GM19468 (cell line): ENCODE data around the gene NCF2.

Experiments used
- ATAC-seq: cut with Tn5 transposase; IDR thresholded peaks from one replicate; pipeline ENCODE4 v1.9.1; 2021; ENCODE audit warnings: mild to moderate bottlenecking, moderate library complexity, moderate number of reproducible peaks; ENCODE audit not compliant: unreplicated experiment; ENCODE audit errors: extremely low read depth

The NCF2 gene

GRCh38 chr1:183586926-183587325 lies 3.3 kb downstream of the NCF2 start:
- no peak for ATAC-seq

GRCh38 chr1:183586455-183586854 lies 3.8 kb downstream of the NCF2 start:
- no peak for ATAC-seq

GRCh38 chr1:183585038-183585437 lies 5.2 kb downstream of the NCF2 start:
- ATAC-seq, result no peak

GRCh38 chr1:183584147-183584546 lies 6.1 kb downstream of the NCF2 start:
- no peak for ATAC-seq

- ATAC-seq, result no peak
These were observed 6.8 kb downstream of the NCF2 start for GRCh38 chr1:183583466-183583865.

- ATAC-seq, result no peak
These were observed 8.1 kb downstream of the NCF2 start for GRCh38 chr1:183582021-183582713.

- no peak for ATAC-seq
These were observed 10.0 kb downstream of the NCF2 start for GRCh38 chr1:183580281-183580682.

- ATAC-seq, result no peak
These were observed 11.4 kb downstream of the NCF2 start for GRCh38 chr1:183578856-183579255.

- ATAC-seq, result no peak
These were observed 12.3 kb downstream of the NCF2 start for GRCh38 chr1:183577897-183578465.

- ATAC-seq, result no peak
These were observed 13.7 kb downstream of the NCF2 start for GRCh38 chr1:183576537-183576936.

- no peak for ATAC-seq
These were observed 14.7 kb downstream of the NCF2 start for GRCh38 chr1:183575606-183576005.

GRCh38 chr1:183572721-183573120 lies 17.5 kb downstream of the NCF2 start:
- ATAC-seq, result no peak

GRCh38 chr1:183571678-183572268 lies 18.5 kb downstream of the NCF2 start:
- ATAC-seq, result no peak

GRCh38 chr1:183570451-183570850 lies 19.8 kb downstream of the NCF2 start:
- no peak for ATAC-seq

- no peak for ATAC-seq
These were observed 20.5 kb downstream of the NCF2 start for GRCh38 chr1:183569801-183570200.

- no peak for ATAC-seq
These were observed 21.1 kb downstream of the NCF2 start for GRCh38 chr1:183569141-183569540.

GRCh38 chr1:183568176-183569021 lies 21.9 kb downstream of the NCF2 start:
- ATAC-seq, result no peak

GRCh38 chr1:183567584-183567983 lies 22.7 kb downstream of the NCF2 start:
- no peak for ATAC-seq

GRCh38 chr1:183566026-183566425 lies 24.2 kb downstream of the NCF2 start:
- ATAC-seq, result no peak

- no peak for ATAC-seq
These were observed 25.0 kb downstream of the NCF2 start for GRCh38 chr1:183565261-183565660.

GRCh38 chr1:183562701-183563100 lies 27.6 kb downstream of the NCF2 start:
- ATAC-seq, result no peak
